Measurements from ENCODE around the gene TDP2.

TDP2 gene

GRCh38 chr6:24614648-24615047 lies 52.1 kb downstream of the TDP2 start:
- no peak for TF ChIP-seq BACH2 (CRISPR knock-in tag; IDR thresholded peaks at IDR 0.05; ENCODE audit: borderline replicate concordance)
- TF ChIP-seq CREB5 (CRISPR knock-in tag; IDR thresholded peaks at IDR 0.05; ENCODE audit: low read depth), result no peak
- no peak for TF ChIP-seq TCF4 (CRISPR knock-in tag; IDR thresholded peaks at IDR 0.05; ENCODE audit: borderline replicate concordance)
- TF ChIP-seq PATZ1 (CRISPR knock-in tag; IDR thresholded peaks at IDR 0.05; ENCODE audit: borderline replicate concordance), result no peak
- ATAC-seq, result no peak

- no peak for TF ChIP-seq PATZ1 (CRISPR knock-in tag; IDR thresholded peaks at IDR 0.05; ENCODE audit: borderline replicate concordance)
- TF ChIP-seq TSHZ2 (CRISPR knock-in tag; IDR thresholded peaks at IDR 0.05), result no peak
- no peak for TF ChIP-seq TCF4 (CRISPR knock-in tag; IDR thresholded peaks at IDR 0.05; ENCODE audit: borderline replicate concordance)
- no peak for TF ChIP-seq ARNTL (CRISPR knock-in tag; IDR thresholded peaks at IDR 0.05; ENCODE audit: borderline replicate concordance, low read depth)
- TF ChIP-seq ZNF565 (CRISPR knock-in tag; conservative IDR thresholded peaks at IDR 0.05; ENCODE audit: low read depth), result no peak
- no peak for TF ChIP-seq CSDC2 (CRISPR knock-in tag; IDR thresholded peaks at IDR 0.05)
- TF ChIP-seq ZC3H10 (CRISPR knock-in tag; IDR thresholded peaks at IDR 0.05), result no peak
- no peak for TF ChIP-seq RARB (CRISPR knock-in tag; IDR thresholded peaks at IDR 0.05)
- TF ChIP-seq ZFP3 (CRISPR knock-in tag; IDR thresholded peaks at IDR 0.05), result no peak
- TF ChIP-seq CREB5 (CRISPR knock-in tag; IDR thresholded peaks at IDR 0.05; ENCODE audit: low read depth), result no peak
- no peak for TF ChIP-seq POU6F1 (CRISPR knock-in tag; IDR thresholded peaks at IDR 0.05; ENCODE audit: borderline replicate concordance, low read depth)
- TF ChIP-seq OSR1 (CRISPR knock-in tag; IDR thresholded peaks at IDR 0.05), result no peak
- no peak for TF ChIP-seq ESRRG (CRISPR knock-in tag; IDR thresholded peaks at IDR 0.05)
- no peak for TF ChIP-seq ZNF8 (CRISPR knock-in tag; IDR thresholded peaks at IDR 0.05)
- TF ChIP-seq ZNF70 (CRISPR knock-in tag; IDR thresholded peaks at IDR 0.05), result no peak
- TF ChIP-seq PPARA (CRISPR knock-in tag; IDR thresholded peaks at IDR 0.05; ENCODE audit: borderline replicate concordance), result no peak
- no peak for TF ChIP-seq GLIS3 (CRISPR knock-in tag; IDR thresholded peaks at IDR 0.05)
- TF ChIP-seq ZFP30 (CRISPR knock-in tag; IDR thresholded peaks at IDR 0.05), result no peak
- ATAC-seq, result no peak
These were observed 52.7 kb downstream of the TDP2 start for GRCh38 chr6:24614043-24614420.
